ENCODE results near the gene TBC1D4.

- no peak for TF ChIP-seq CTCF (IDR thresholded peaks at IDR 0.05)
- TF ChIP-seq POLR2A (IDR thresholded peaks at IDR 0.05) = no peak
Observed at GRCh38 chr13:75402787-75403186, 79.2 kb downstream of the TBC1D4 start.

Measured in right lobe of liver (tissue), 4 donors.